ENCODE measurements around the gene FBXO45. TPM values are rescaled to one million over a fixed set of nuclear protein-coding genes. Genes with fewer than 3 reads are reported as not detected.
A peak's percentile ranks its signal among the peaks of the same experiment; 100 is the strongest.

FBXO45 gene
- total and polyA plus RNA-seq, 9 of the 15 experiments (the other 6 are each of a cell fraction or from before 2014, with no cell fraction given), result 15.2 to 52.8 (median 37.0) TPM

- WGBS (ENCODE audit: insufficient coverage, low coverage, missing lambda C conversion rate), result 59% methylated on average over 19 of the region's 20 CpGs
- H3K4me3 ChIP-seq, result no peak overlapping the region
Observed at GRCh38 chr3:196636369-196637349, 68.2 kb downstream of the FBXO45 start.

More at GRCh38 chr3:196636369-196637349, 68.2 kb downstream of the FBXO45 start:
- H3K27ac ChIP-seq (ENCODE audit: extremely low read depth, low read depth, low read length), result no peak overlapping the region
- peak overlapping the region in 1 of 2 experiments; percentile 28; a peak in 2 of 4 replicates for H3K9ac ChIP-seq (ENCODE audit: insufficient read depth in 1 of 2, low read depth in 2 of 2, low read length in 2 of 2)
- no peaks in the 10 kb centered on the region for H3K27me3 ChIP-seq (ENCODE audit: control insufficient read depth in 2 of 2, insufficient read depth in 2 of 2, low read length in 2 of 2)
- H3K36me3 ChIP-seq (ENCODE audit: control insufficient read depth, insufficient read depth, low read length), result peaks cover 3% of the 10 kb centered on the region; the same call in 1 of the 3 replicates
- in situ Hi-C loops (cut with MboI), result no loop called here
- BruUV-seq (replicated peaks), result no TSS peak
- no peak for ATAC-seq
- no peak for FAIRE-seq
- no peaks in the 10 kb centered on the region for H4K20me1 ChIP-seq (replicated peaks; ENCODE audit: control insufficient read depth, insufficient read depth, low read length)
- H3K79me2 ChIP-seq (ENCODE audit: control insufficient read depth, insufficient read depth, low read length), result peaks cover 31% of the 10 kb centered on the region
- H3K9me1 ChIP-seq (ENCODE audit: control insufficient read depth, insufficient read depth, low read length), result no peaks in the 10 kb centered on the region
- peaks cover 33 to 52% of the 10 kb centered on the region in 2 experiments for H3K4me1 ChIP-seq (replicated peaks in 1 of 2; ENCODE audit: control insufficient read depth in 2 of 2, insufficient read depth in 2 of 2, low read length in 2 of 2)
- no peak overlapping the region for H3K4me2 ChIP-seq (ENCODE audit: insufficient read depth, low read length)
- no peak overlapping the region for H2AFZ ChIP-seq (ENCODE audit: low read depth, low read length)
- H3K9me3 ChIP-seq (replicated peaks; ENCODE audit: control insufficient read depth, insufficient read depth, low read depth, low read length), result no peaks in the 10 kb centered on the region
- TF ChIP-seq ZNF121 (CRISPR knock-in tag; conservative IDR thresholded peaks at IDR 0.05) (peak; percentile 83), CEBPB (tag; IDR thresholded peaks at IDR 0.05) (peak; percentile 31; the same call in 1 of the 2 replicates), RREB1 (CRISPR knock-in tag; IDR thresholded peaks at IDR 0.05) (no peak), CEBPG (CRISPR knock-in tag; IDR thresholded peaks at IDR 0.05) (peak; percentile 37), CEBPG (tag; conservative IDR thresholded peaks at IDR 0.05 in 1 of 2, IDR thresholded peaks at IDR 0.05 in 1 of 2) (no peak), ZNF695 (CRISPR knock-in tag; IDR thresholded peaks at IDR 0.05) (no peak)
- POLR2A ChIA-PET, result interaction anchor here (1.4 kb wide), 1 partner anchor 19 kb away, joined by 3 read pairs; no protein-coding TSS in a partner anchor
- DNase-seq (ENCODE audit: extremely low read depth in 1 of 4, low spot score in 3 of 4), result no peak
- CTCF ChIA-PET (ENCODE audit: low intra/inter-chr PET ratio), result no interaction called here
- intact Hi-C loops (cut with micrococcal nuclease), result no loop called here
